ENCODE measurements around the gene MYH11.
A peak's percentile ranks its signal among the peaks of the same experiment; 100 is the strongest.
"Not testable (repeated sequence)": the region's sequence is repeated elsewhere in the genome, so short reads cannot be mapped to it uniquely, and the experiment has no call there.

MYH11 gene

GRCh38 chr16:15880434-15881308 lies 23.8 kb upstream of the MYH11 start:
- peak overlapping the region; percentile 88 for H3K27ac ChIP-seq

GRCh38 chr16:15879255-15879811 lies 22.5 kb upstream of the MYH11 start:
- peak; percentile 75 for DNase-seq (ENCODE audit: low read depth, low spot score)
- H3K27ac ChIP-seq = peak overlapping the region; percentile 88

More at GRCh38 chr16:15880434-15881308, 23.8 kb upstream of the MYH11 start:
- no peak for DNase-seq (ENCODE audit: low read depth, low spot score)

GRCh38 chr16:15876503-15876902 lies 19.7 kb upstream of the MYH11 start:
- no peak for DNase-seq (ENCODE audit: low read depth, low spot score)
- no peak overlapping the region for H3K27ac ChIP-seq

DNA sequence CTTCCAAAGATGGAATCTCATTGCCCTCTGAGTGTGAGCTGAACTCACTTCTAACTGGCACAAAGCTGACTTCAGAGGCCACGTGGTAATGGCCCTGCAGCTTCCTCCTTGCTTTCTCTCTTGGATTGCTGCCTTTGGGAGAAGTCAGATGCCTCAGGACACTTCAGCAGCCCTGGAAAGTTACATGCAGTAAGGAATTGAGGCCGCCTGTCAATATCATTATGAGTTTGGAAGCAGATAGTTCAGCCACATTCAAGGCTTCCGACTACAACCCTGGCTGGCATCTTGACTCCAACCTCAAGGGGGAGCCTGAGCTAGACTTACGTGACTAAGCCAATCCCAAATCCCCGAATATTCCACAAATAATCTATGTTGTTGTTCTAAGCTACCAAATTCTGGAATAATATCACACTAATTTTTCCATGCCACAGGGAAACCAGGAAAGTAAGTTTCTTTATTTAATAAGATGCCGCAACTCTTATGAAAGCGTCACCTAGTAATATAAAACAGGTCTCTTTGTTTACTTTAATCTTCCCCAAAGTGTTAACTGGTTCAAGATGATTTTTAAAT lies 18.0 kb upstream of the MYH11 start:
- no peak for DNase-seq (ENCODE audit: low read depth, low spot score)
- H3K27ac ChIP-seq = peak overlapping the region; percentile 32

GRCh38 chr16:15873737-15874136 lies 16.9 kb upstream of the MYH11 start:
- H3K27ac ChIP-seq = no peak overlapping the region
- DNase-seq (ENCODE audit: low read depth, low spot score) = no peak

DNA sequence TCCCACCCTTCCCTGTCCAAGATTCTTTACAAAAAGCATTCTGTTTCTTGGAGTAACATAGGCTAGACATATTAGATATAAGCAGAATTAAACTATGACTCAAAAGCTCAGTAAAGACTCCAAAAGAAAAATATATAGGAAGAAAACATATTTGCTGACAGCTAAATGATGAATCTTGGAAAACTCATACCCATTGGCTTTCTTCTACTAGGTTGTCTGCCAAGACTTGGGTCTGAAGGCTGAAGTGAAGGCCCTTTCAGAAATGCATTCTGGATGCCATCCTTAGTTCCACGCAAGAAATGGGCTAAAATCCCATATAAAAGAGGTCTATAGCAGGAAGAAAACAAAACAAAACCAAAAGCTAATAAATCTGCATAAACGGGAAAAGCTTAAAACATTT lies 16.5 kb upstream of the MYH11 start:
- H3K27ac ChIP-seq = no peak overlapping the region
- no peak for DNase-seq (ENCODE audit: low read depth, low spot score)

DNA sequence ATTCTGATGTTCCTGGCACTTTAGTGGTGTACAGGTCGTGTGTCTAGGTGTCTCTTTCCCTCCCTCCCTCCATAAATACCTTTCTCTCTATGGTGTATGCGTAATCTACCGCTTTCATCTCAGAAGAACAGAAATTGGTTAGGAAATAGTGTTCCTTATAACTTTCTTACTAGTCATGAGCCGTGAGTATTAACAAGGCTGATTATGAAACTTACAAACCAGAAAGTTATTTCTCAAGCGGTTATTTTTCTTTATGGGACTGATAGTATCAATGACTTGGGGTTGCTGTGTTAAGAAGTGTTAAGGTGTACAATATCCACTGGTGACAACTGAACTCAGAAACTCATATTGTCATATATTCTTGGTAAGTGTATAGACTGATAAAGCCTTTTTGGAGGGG lies 13.2 kb upstream of the MYH11 start:
- no peak for DNase-seq (ENCODE audit: low read depth, low spot score)
- H3K27ac ChIP-seq = no peak overlapping the region

- no peak for DNase-seq (ENCODE audit: low read depth, low spot score)
- H3K27ac ChIP-seq = no peak overlapping the region
Observed at GRCh38 chr16:15866451-15866850, 9.6 kb upstream of the MYH11 start.

DNA sequence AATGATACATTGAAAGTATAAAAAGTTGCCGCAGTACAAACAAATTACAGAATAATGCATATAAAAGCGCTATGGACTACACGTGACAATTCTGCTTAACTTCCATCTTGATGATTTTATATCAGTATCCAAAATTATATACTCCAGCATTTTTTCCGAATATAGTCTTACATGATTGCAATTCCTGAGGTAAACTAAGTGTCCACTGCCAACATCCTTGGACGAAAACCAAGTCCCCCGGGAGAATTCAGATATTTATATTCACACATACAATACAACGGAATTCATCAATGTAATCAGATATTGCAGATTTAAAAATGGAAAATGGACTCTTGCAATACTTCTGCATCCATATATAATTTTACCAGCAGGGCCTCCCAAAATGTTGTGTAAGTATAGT lies 8.9 kb upstream of the MYH11 start:
- no peak for DNase-seq (ENCODE audit: low read depth, low spot score)
- no peak overlapping the region for H3K27ac ChIP-seq

GRCh38 chr16:15864939-15865338 lies 8.1 kb upstream of the MYH11 start:
- no peak for DNase-seq (ENCODE audit: low read depth, low spot score)
- H3K27ac ChIP-seq = no peak overlapping the region

GRCh38 chr16:15861996-15862395 lies 5.2 kb upstream of the MYH11 start:
- no peak overlapping the region for H3K27ac ChIP-seq
- no peak for DNase-seq (ENCODE audit: low read depth, low spot score)

DNA sequence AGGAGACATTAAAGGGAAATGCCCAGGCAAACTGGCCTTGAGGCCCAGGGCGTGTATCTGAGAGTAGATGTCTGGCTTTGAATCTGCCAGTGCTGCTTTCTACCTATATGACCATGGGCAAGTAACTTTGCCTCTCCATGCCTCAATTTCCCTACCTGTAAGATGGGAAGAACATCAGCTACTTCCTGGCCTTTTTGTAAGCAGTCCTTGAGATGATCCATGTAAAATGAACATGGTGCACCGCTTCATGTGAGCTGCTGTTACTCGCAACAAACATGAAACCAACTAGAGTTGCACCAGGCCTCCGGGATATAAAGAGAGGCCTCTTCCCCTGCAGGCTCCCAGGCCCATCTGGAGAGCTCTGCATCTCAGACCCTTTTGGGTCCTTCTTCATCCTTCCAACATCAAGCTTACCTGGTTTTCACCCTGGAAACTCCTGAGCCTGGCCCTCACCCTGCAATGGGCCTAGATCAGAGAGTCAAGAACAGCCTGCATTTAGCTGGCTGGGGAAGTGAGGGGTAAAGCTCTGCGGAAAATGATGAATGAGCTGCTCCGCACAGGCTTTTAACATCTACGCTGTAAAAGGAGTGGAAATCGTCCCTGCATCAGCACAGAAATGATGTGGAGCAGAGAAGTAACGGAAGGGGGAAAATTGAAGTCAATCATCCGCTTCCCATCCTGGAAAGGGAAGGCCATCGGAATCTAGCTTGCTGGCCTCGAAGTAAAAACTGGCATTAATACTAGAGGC lies 2.3 kb upstream of the MYH11 start:
- DNase-seq (ENCODE audit: low read depth, low spot score) = no peak
- H3K27ac ChIP-seq = no peak overlapping the region

DNA sequence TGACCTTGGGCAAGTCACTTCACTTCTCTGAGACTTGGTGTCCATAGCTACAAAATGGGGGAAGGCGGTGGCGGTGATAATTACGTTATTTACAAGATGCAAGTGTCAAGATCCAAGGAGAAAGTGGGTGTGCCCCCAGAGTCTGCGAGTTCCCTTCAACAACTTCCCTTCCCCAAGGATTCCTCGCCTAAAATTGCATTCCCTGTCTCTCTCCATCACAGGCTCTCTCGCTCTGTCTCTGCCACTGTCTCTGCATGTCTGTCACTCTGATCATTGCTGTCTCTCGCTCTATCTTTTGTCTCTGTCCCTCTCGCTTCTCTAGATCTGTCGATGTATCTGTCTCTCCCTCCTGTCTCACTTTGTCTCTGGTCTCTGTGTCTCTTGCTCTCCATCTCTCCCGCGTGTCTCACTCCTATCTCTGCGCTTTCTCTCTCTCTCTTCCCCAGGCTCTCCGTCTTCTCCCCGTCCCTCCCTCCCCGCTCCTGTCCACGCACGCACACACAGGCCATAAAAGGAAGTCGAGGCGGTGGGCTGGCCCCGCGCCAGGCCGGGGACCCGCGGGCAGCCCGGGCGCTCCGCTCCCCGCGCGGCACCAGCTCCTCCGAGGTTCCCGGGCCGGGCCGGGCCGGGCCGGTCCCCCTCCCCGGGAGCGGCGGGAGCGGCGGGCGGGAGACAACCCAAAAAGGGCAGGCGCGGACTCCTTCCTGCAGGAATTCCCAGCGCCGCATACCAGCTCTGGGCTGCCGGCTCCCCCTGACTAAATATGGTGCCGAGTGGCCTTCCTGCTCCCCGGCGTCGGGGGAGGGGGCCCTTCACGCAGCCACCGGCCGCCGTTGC lies 1.1 kb upstream of the MYH11 start:
- no peak overlapping the region for H3K27ac ChIP-seq
- no peak for DNase-seq (ENCODE audit: low read depth, low spot score)

DNA sequence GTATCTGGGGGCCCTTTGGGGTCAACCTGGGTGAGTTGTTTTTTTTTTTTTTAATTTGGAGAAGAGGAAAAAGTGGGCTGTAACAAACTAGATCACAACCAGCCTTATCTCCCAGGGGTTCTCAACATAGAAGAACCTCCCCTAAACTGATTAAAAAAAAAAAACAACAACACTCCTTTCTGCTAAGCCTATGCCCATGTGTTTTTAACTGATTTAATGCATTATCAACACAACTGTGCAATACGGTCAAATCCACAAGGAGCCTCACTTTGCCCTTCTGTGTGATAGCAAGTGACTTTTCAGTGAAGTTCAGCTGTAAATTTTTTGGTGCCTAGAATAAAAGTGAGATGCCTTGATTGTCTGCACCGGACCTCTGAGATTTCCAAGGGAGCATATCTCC lies 646 bp downstream of the MYH11 start:
- no peak for DNase-seq (ENCODE audit: low read depth, low spot score)
- no peak overlapping the region for H3K27ac ChIP-seq

DNA sequence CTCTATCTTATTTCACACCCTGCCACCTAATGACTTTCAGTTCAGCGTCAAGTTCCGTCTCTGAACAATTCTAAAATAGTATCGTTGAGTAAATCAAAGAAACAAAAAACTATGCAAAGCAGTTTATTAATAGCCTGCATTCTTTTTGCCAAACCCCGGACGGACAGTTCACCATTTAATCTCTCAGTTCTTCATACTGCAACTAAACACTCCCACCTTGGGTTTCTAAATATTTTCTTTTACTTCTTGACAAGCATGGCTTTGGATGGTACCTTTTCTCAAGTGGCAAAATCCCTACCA lies 1.2 kb downstream of the MYH11 start:
- no peak overlapping the region for H3K27ac ChIP-seq
- DNase-seq (ENCODE audit: low read depth, low spot score) = no peak

DNA sequence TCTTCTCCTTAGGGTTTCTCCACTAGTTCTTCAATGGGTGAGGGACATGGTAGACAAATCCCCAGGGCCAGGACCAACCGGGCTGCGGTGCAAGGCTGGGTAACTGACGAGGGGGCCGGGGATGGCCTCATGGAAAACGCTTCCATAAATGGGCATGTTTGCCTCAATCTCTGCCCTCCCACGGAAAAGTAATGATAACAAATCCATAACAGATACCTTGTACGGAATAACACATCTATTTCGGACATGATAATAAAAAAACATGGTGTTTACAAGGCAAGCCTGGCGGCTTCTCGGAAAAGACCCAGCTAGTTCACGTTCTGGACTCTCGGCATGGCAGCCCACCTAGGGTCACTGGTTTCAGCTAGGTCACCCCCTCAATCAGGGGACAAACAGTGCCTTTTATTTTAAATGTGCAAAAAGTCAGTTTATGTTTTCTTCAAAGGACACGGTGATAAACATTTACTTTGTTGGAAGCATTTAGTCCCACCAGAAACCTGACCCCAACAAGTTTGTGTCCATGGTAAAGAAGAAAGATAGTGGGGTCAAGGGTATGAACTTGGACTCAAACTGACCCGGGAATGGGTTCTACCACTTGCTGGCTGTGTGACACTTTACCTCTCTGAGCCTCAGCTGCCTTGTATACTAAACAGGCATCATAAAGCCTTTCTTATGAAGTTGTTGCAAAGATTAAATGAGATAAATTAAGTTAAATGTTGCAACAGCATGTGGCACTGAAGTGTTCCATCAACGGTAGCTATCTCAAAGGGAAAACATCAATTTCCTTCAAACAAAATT lies 1.7 kb downstream of the MYH11 start:
- H3K27ac ChIP-seq = no peak overlapping the region
- no peak for DNase-seq (ENCODE audit: low read depth, low spot score)

- DNase-seq (ENCODE audit: low read depth, low spot score) = no peak
- no peak overlapping the region for H3K27ac ChIP-seq
Observed at GRCh38 chr16:15854061-15854460, 2.8 kb downstream of the MYH11 start.

- no peak overlapping the region for H3K27ac ChIP-seq
- DNase-seq (ENCODE audit: low read depth, low spot score) = no peak
Observed at GRCh38 chr16:15853021-15853420, 3.8 kb downstream of the MYH11 start.

DNA sequence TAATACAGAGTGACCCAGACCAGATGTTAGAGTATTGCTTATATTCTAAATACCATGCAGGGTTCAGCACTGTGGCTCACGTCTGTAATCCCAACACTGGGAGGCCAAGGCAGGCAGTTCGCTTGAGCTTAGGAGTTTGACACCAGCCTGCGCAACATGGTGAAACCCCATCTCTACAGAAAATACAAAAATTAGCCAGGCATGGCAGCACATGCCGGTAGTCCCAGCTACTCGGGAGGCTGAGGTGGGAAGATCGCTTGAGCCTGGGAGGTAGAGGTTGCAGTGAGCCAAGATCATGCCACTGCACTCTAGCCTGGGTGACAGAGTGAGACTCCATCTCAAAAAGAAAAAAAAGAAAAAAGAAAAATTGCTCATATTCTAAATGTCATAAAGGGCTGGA lies 6.3 kb downstream of the MYH11 start:
- not testable (repeated sequence) for H3K27ac ChIP-seq

More for the DNA sequence above, 6.3 kb downstream of the MYH11 start:
- not testable (repeated sequence) for DNase-seq (ENCODE audit: low read depth, low spot score)

Data from epithelial cell of prostate (primary cell).